OCI-LY7 (cell line): Measurements from ENCODE around the gene RIOK2. TPM values are rescaled to one million over a fixed set of nuclear protein-coding genes. Genes with fewer than 3 reads are reported as not detected.
A peak's percentile ranks its signal among the peaks of the same experiment; 100 is the strongest.

ENCODE experiments used
- BruUV-seq: library from RNA; stranded (reverse); fragments of 400-500 nt; replicated peaks from 2 replicates; lab custom pipeline; 2021; lab: Mats Ljungman, UMichigan
- CTCF ChIA-PET: fragments of 300-600 bp; sonication (Branson Sonifier 250); formaldehyde crosslinking; loops from one replicate; lab custom pipeline; 2022; ENCODE audit warnings: antibody characterized with exemption; ENCODE audit not compliant: unreplicated experiment; lab: Charles Lee
- POLR2A ChIA-PET: fragments of 300-600 bp; sonication (Branson Sonifier 250); formaldehyde crosslinking; loops from one replicate; lab custom pipeline; 2022; ENCODE audit warnings: antibody characterized with exemption; lab: Charles Lee
- DNase-seq: peaks from one replicate; pipeline ENCODE4 v3.0.0-alpha.2; 2015; ENCODE audit warnings: low spot score
- H2AFZ ChIP-seq: fragments of 200-600 bp; sonication (generic), shearing (Covaris generic); 2 replicates; pipeline ENCODE4 v1.6.1; 2014; ENCODE audit warnings: mild to moderate bottlenecking, antibody characterized with exemption, low read length, moderate library complexity
- H3K27ac ChIP-seq: fragments of 200-600 bp; sonication (generic); 2 replicates; pipeline ENCODE4 v1.5.1; 2014; ENCODE audit warnings: mixed run types, low read depth, mild to moderate bottlenecking, moderate library complexity, low read length, inconsistent platforms; ENCODE audit not compliant: poor library complexity, severe bottlenecking
- H3K36me3 ChIP-seq: fragments of 200-600 bp; sonication (generic); 2 replicates; pipeline ENCODE4 v1.6.1; 2014; ENCODE audit warnings: mild to moderate bottlenecking, antibody characterized with exemption, low read length, moderate library complexity, mixed read lengths; ENCODE audit not compliant: insufficient read depth
- H3K4me1 ChIP-seq: fragments of 200-600 bp; sonication (generic); 2 replicates; pipeline ENCODE4 v1.5.1; 2014; ENCODE audit warnings: mild to moderate bottlenecking, low read length; ENCODE audit not compliant: insufficient read depth, poor library complexity, severe bottlenecking
- H3K4me2 ChIP-seq: fragments of 200-600 bp; sonication (generic); 2 replicates; pipeline ENCODE4 v1.6.1; 2014; ENCODE audit warnings: mild to moderate bottlenecking, low read length
- H3K4me3 ChIP-seq: fragments of 200-600 bp; sonication (generic); 2 replicates; pipeline ENCODE4 v1.5.1; 2014; ENCODE audit warnings: mild to moderate bottlenecking, low read depth, low read length; ENCODE audit not compliant: poor library complexity, severe bottlenecking
- H3K79me2 ChIP-seq: fragments of 200-600 bp; sonication (generic); 2 replicates; pipeline ENCODE4 v1.6.1; 2016; ENCODE audit warnings: low read depth, mild to moderate bottlenecking, low read length, moderate library complexity, mixed read lengths; ENCODE audit not compliant: insufficient read depth
- H3K9me2 ChIP-seq: fragments of 200-600 bp; sonication (generic); 2 replicates; pipeline ENCODE4 v1.6.1; 2016; ENCODE audit warnings: mild to moderate bottlenecking, low read length, mixed read lengths; ENCODE audit not compliant: insufficient read depth
- H3K9me3 ChIP-seq: fragments of 200-600 bp; sonication (generic); 2 replicates; pipeline ENCODE4 v1.6.1; 2014; ENCODE audit warnings: mild to moderate bottlenecking, mixed run types, low read length, mixed read lengths
- H4K20me1 ChIP-seq: fragments of 200-600 bp; sonication (generic); 2 replicates; pipeline ENCODE4 v1.6.1; 2014; ENCODE audit warnings: mild to moderate bottlenecking, antibody characterized with exemption, low read length, moderate library complexity, mixed read lengths; ENCODE audit not compliant: insufficient read depth
- CTCF ChIP-seq: fragments of 200-600 bp; sonication (generic); conservative IDR thresholded peaks from 2 replicates; pipeline ENCODE4 v1.5.1; 2014; ENCODE audit warnings: mild to moderate bottlenecking, antibody characterized with exemption, low read length, moderate library complexity, mixed read lengths
- EZH2phosphoT487 ChIP-seq: fragments of 200-600 bp; sonication (generic); IDR thresholded peaks from 2 replicates; pipeline ENCODE4 v1.6.1; 2018; ENCODE audit warnings: low read depth, borderline replicate concordance, mild to moderate bottlenecking, mixed run types, antibody characterized with exemption, low read length, moderate library complexity, mixed read lengths
- intact Hi-C: fragments of 100-400 bp; cut with micrococcal nuclease; formaldehyde crosslinking; loops from one replicate; pipeline ENCODE4 v1.10.0; 2022; ENCODE audit not compliant: unreplicated experiment
- total RNA-seq, 2 experiments: library from RNA; depleted of rRNA in 1 of 2; stranded (reverse); fragments of >200 nt in 1 of 2; shearing (Covaris generic) in 1 of 2; gene quantifications; 2 replicates each; pipeline ENCODE4 v1.2.3, GENCODE V29; 2014 to 2022

RIOK2 gene
- total RNA-seq, 2 experiments from 2014 or later: 21.9 to 41.3 TPM

- Histone ChIP-seq H2AFZ (no peak overlapping the region), H3K27ac (no peak overlapping the region), H3K4me2 (no peak overlapping the region), H3K36me3 (no peaks in the 10 kb centered on the region), H3K9me2 (no peaks in the 10 kb centered on the region), H3K9me3 (no peaks in the 10 kb centered on the region), H3K4me3 (no peak overlapping the region), H4K20me1 (no peaks in the 10 kb centered on the region), H3K79me2 (no peaks in the 10 kb centered on the region), H3K4me1 (no peaks in the 10 kb centered on the region)
- intact Hi-C loops: no loop called here
- POLR2A ChIA-PET: interaction anchor here (0.7 to 1.1 kb wide), 3 partner anchors 35 to 475 kb away, joined by 3 to 4 read pairs (median 3); no protein-coding TSS in a partner anchor
- no peak for DNase-seq
- TF ChIP-seq CTCF (no peak), EZH2phosphoT487 (no peak)
- CTCF ChIA-PET: no interaction called here
- BruUV-seq: no TSS peak
These were observed 25.7 kb upstream of the RIOK2 start for GRCh38 chr5:97208714-97209113.

GRCh38 chr5:97208184-97208713, 25.2 kb upstream of the RIOK2 start:
- Histone ChIP-seq H3K9me2 (no peaks in the 10 kb centered on the region), H3K27ac (no peak overlapping the region), H2AFZ (no peak overlapping the region), H3K4me2 (no peak overlapping the region), H3K36me3 (no peaks in the 10 kb centered on the region), H3K79me2 (no peaks in the 10 kb centered on the region), H3K4me3 (no peak overlapping the region), H4K20me1 (no peaks in the 10 kb centered on the region), H3K9me3 (no peaks in the 10 kb centered on the region), H3K4me1 (no peaks in the 10 kb centered on the region)
- ChIA-PET CTCF (no interaction called here), POLR2A (no interaction called here)
- BruUV-seq: no TSS peak
- no peak for DNase-seq
- intact Hi-C loops: no loop called here
- TF ChIP-seq CTCF (no peak), EZH2phosphoT487 (no peak)

- intact Hi-C loops: no loop called here
- Histone ChIP-seq H4K20me1 (no peaks in the 10 kb centered on the region), H3K4me3 (no peak overlapping the region), H3K79me2 (no peaks in the 10 kb centered on the region), H3K4me2 (peak overlapping the region; percentile 11; the same call in 1 of the 2 replicates), H3K9me3 (peaks cover 6% of the 10 kb centered on the region; the same call in 1 of the 2 replicates), H3K9me2 (no peaks in the 10 kb centered on the region), H2AFZ (peak overlapping the region; percentile 58), H3K36me3 (no peaks in the 10 kb centered on the region), H3K27ac (no peak overlapping the region), H3K4me1 (peaks cover 18% of the 10 kb centered on the region)
- BruUV-seq: no TSS peak
- ChIA-PET POLR2A (interaction anchor here (0.6 to 1.8 kb wide), 3 partner anchors 11 to 77 kb away, joined by 3 to 5 read pairs (median 3); no protein-coding TSS in a partner anchor), CTCF (no interaction called here)
- TF ChIP-seq CTCF: no peak
- TF ChIP-seq EZH2phosphoT487: no peak
- peak; percentile 18 for DNase-seq
These were observed 11.3 kb upstream of the RIOK2 start for GRCh38 chr5:97194366-97194765.
